T-helper 1 cell treated with Interleukin-12 subunit alpha and Interleukin-12 subunit beta and Interleukin-4 antibody, amounts not matched to agents 30 ng/mL and 1 ng/mL, for 36 hours (primary cell): ENCODE measurements around the gene MYLK. TPM values are rescaled to one million over a fixed set of nuclear protein-coding genes. Genes with fewer than 3 reads are reported as not detected.
"Not testable (repeated sequence)": the region's sequence is repeated elsewhere in the genome, so short reads cannot be mapped to it uniquely, and the experiment has no call there.

Source experiments
- intact Hi-C: fragments of 100-400 bp; cut with micrococcal nuclease; formaldehyde crosslinking; loops from one replicate; pipeline ENCODE4 v1.15.1; 2024
- total RNA-seq: library from RNA; stranded (reverse); gene quantifications from 2 replicates; pipeline ENCODE4 v1.2.3, GENCODE V29; 2022

The MYLK gene
- total RNA-seq, 1 donor from 2014 or later: 0.25 TPM

DNA sequence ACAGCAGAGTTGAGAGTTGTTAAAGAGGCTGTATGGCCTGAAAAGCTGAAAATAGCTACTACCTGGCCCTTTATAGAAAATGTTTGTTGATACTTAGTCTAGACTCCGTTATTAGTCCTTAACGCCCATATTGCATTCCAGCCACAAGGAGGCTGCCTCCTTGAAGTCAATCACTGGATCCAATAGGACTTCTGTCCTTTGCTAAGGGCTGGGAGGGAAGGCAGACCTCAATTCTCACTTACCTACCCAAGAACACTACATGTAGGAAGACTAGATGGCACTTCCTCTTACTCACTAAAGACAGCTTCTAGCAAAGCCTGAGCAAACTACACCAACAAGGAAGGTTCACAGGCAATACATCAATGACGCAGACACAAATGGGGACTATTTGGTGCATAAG is 159.8 kb downstream of the MYLK start:
- intact Hi-C loops: loop anchor here (5.0 to 10.0 kb wide), 2 partner anchors 260 to 397 kb away; no protein-coding TSS in a partner anchor

DNA sequence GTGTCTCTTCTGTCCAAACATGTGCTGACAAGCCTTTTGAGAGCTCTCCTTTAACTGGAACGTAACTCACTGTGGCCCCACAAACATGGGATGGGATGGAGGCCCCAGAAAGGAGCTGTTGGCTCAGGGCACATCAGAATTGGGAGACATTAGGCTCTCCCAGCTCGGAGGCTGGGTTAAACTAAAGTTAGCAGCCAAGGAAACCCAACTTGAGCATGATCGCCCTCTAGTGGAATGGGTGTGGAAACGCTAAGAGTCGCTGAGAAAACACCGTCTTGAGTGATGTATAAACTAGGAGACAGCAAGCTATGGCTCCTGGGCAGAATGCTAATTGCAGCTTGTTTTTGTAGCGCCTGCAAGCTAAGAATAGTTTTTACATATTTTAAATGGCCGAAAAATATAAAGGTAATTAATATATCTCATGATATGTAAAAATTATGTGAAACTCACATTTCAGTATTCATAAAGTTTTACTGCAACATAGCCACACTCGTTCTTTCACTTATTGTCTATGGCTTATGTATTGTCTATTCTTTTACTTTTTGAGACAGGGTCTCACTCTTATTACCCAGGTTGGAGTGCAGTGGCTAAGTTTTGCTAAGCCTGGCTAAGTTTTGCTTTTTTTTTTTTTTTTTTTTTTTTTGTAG is 160.5 kb downstream of the MYLK start:
- intact Hi-C loops: loop anchor here (1.0 to 10.0 kb wide), 3 partner anchors 81 to 396 kb away; no protein-coding TSS in a partner anchor

DNA sequence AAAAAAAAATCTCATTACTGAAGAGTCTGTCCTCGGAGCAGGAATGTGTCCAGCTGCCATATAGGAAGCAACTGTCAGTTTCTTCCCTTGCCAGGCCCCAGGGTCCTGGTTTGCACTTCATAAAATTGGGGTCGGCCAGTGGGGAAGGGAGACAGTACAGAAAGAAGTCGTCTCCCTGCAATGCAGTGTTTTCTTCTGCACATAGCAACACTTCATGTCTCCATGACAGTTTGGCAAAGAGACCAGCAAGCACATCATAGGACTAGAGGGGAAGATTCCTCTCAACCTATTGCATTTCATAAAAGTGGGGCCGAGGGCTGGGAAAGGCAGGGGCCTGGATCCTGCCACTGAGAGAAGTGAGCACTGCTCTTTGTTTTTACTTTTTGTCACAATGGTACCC is 161.1 kb downstream of the MYLK start:
- intact Hi-C loops: loop anchor here (1.0 to 10.0 kb wide), 3 partner anchors 81 to 396 kb away; no protein-coding TSS in a partner anchor

GRCh38 chr3:123722456-123722855 is 161.7 kb downstream of the MYLK start:
- intact Hi-C loops: loop anchor here (5.0 to 10.0 kb wide), 2 partner anchors 262 to 395 kb away; no protein-coding TSS in a partner anchor

DNA sequence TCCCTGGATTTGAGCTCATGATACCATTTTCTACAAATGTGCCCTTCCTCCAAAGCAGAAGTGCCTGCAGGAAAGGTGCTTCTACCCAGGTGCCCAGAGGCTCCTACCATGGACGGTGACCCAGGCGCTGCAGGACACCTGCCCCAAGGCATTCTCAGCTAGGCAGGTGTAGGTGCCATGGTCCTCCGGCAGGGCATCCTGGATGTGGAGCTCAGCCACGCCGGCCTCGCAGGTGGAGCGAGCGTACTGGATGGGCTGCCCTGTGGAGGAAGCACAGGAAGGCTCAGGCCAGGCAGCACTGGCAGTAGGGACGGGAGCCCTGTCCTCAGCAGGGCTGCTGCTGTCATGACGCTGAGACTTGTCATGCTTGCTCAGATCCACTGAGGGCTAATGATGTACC is 162.1 kb downstream of the MYLK start:
- intact Hi-C loops: loop anchor here (5.0 to 10.0 kb wide), 2 partner anchors 263 to 395 kb away; no protein-coding TSS in a partner anchor

DNA sequence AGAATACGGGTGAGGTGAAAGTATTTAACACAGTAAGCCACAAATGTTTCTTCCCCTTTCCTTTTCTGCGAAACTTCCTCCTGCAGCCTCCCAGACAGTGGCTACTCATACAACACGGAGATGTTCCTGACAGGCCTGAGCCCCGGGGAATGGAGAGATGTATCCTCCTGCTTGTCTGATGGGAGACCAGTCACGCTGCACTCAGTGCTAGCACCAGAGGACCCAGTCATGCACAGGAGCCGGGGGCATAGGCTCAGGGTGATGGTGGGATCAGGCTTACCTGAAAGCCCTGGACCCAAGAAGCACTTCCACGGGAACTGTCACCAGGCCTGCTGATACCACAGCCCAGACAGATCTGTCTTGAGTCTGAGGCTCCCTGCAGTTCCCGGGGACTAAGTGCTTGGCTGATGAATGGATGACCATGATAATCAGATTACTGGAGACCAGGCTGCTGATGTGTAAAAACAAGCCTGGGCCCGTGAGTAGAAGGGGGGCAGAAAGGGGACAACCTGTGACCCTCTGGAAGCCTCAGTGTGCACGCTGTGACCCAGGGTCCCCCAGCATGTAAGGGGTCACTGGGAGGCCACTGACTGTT is 162.9 kb downstream of the MYLK start:
- intact Hi-C loops: loop anchor here (5.0 to 10.0 kb wide), 2 partner anchors 264 to 394 kb away; no protein-coding TSS in a partner anchor

GRCh38 chr3:123720638-123721037 is 163.5 kb downstream of the MYLK start:
- intact Hi-C loops: loop anchor here (5.0 to 10.0 kb wide), 2 partner anchors 264 to 393 kb away; no protein-coding TSS in a partner anchor

GRCh38 chr3:123719862-123720453 is 164.2 kb downstream of the MYLK start:
- intact Hi-C loops: loop anchor here (5.0 to 10.0 kb wide), 2 partner anchors 265 to 393 kb away; no protein-coding TSS in a partner anchor

DNA sequence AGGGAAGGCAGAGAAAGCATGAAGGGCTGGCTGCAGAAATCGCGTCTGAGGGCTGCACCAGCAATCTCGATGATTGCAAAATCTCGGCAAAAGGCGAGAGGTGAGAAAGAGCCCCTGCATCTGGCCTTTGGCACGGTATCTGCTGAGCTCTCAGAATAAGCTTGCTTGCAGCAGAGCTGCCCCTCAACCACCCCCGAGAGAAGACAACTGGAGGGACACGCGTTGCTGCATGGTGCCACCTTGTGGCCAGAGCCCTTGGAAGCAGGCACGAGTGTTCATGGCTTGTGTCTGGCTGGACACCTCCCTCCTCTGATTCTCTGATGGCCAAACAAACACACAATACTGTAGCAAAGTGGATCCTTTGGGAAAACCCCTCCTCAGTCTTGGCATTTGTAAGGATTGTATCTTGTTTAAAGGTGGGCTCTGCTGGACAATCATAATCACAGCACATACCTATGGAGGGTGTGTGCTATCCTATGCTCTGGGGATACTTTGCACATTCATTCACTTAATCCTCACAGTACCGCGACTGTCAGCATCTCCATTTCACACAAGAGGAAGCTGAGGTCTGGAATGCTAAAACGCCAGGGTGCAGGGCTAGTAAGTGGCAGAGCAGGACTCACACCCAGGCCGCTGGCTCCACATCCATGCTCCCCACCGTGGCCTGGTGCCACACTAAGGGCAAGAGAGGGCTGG is 164.9 kb downstream of the MYLK start:
- intact Hi-C loops: not testable (repeated sequence)

- intact Hi-C loops: no loop called here
These were observed 166.0 kb downstream of the MYLK start for GRCh38 chr3:123718108-123718507.

DNA sequence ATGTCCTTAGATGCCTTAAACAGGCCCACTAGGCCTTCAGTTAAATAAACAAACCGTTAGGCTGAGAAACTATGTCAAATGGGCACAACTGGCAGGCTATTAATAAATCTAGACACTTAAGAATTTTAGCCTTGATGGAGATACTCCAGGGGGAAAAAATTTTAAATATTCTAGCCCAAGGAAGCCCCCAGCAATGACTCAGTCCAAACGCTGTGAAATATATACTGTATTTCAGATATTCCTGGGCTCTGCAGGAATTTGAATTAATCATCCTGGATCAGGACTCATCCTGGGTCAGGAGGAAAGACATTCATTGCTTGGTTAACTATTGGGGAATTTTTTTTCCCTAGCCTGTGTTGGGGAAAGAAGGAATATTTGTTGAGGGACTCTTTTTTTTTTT is 166.7 kb downstream of the MYLK start:
- intact Hi-C loops: not testable (repeated sequence)

DNA sequence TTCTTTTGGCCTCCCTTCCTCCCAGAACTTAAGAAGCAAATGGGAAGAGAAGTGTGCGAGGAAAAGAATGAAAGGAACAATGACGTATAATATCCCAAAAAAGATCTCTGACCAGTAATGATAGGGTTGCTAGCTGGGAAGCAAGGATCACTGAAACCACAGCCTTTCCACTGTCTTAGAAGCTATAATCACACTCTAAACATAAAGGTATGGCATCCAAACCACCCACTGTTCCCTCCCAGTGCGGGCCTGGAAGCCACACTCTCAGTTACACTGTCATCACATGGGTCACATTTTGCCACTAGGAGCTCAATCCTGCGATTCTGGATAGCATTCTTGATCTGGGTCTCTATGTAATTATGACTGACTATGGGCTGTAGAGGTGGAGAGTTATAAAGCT is 167.7 kb downstream of the MYLK start:
- intact Hi-C loops: no loop called here

DNA sequence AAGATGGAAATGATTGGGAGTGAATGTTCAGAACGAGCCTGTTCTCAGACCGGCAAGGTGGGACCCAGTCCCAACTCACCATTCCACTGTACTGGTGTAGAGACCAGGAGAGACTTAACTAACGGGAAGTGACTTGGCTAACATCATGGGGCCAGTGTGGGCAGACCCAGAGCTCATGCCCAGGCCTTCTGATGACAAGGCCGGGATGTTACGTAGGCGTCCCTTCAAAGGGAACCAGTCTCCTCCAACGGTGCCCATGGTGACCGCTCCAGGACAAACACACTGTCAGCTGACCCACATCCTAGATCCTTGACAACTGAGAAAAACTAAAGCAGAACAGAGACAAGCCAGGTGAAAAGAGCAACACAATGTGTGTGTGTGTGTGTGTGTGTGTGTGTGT is 170.9 kb downstream of the MYLK start:
- intact Hi-C loops: no loop called here

DNA sequence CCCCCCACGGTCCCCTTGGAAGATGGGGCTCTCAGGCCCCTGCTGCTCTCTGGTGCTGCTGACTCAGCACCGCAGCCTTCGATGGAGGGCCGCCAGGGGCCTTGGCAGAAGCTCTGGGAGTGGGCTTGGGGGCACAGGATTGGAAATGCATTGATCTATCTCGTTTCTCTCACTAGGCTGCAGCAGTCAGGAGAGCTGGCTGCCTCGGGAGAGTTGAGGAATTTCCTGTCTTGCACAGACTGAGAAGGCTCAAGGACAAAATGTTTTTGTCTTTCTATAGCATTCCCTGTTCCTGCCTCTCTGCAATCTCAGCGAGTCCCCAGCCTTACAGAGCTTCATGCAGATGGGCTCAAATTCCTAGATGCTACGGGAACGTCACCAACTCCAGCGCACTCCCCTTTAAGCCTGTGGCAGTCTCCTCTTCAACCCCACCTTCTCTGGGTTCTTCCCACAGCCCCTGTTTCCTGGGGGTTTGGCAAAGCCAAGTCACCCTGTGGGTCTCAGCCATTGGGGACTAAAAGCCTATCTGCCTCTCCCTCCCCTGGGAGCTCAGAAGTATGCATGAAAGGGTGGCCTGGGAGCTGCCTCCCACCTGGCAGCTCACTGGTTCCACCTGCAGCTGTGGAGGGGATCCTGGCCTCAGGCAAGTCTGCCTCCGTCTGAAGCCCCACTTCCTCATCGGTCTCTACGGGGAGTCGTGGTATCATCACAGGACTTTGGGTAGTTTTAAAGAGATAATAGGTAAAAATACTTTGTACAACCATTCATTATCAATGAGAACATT is 171.9 kb downstream of the MYLK start:
- intact Hi-C loops: no loop called here

- intact Hi-C loops: no loop called here
These were observed 172.8 kb downstream of the MYLK start for GRCh38 chr3:123711356-123711755.

GRCh38 chr3:123708531-123708930 is 175.6 kb downstream of the MYLK start:
- intact Hi-C loops: no loop called here

GRCh38 chr3:123707641-123708040 is 176.5 kb downstream of the MYLK start:
- intact Hi-C loops: not testable (repeated sequence)

GRCh38 chr3:123706871-123707270 is 177.3 kb downstream of the MYLK start:
- intact Hi-C loops: no loop called here

- intact Hi-C loops: no loop called here
These were observed 178.4 kb downstream of the MYLK start for GRCh38 chr3:123705488-123706285.

DNA sequence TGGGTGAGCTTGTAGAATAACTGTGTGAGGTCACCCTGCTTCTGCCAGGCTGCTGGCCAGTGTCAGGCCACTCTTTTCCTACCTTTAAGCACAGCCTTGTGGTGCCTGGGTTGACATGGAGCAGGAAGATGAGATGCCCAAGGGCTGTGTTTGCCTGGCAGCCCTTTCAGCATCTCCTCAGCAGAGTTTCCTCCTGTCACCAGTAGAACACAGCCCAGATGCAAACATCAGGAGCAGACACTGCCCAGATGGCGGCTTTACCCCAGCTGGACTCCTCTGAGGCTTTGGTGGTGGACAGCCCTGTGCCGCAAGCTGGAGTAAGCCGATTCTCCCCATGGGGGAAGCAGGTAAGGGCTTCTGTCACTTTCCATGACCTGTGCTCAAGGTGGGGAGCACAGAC is 180.5 kb downstream of the MYLK start:
- intact Hi-C loops: not testable (repeated sequence)
